Activated CD8-positive, alpha-beta T cell treated with anti-CD3 and anti-CD28 coated beads for 36 hours (primary cell): ENCODE data around the gene SSBP3. TPM values are rescaled to one million over a fixed set of nuclear protein-coding genes. Genes with fewer than 3 reads are reported as not detected.

ENCODE experiments used
- ATAC-seq: fragments of 200-7000 bp; cut with Tn5 transposase; one replicate; pipeline ENCODE4 v1.10.0; 2021; ENCODE audit warnings: mild to moderate bottlenecking, moderate library complexity
- CTCF ChIA-PET: fragments of 350-600 bp; sonication (Branson Sonifier 250); formaldehyde crosslinking; loops from one replicate; lab custom pipeline; 2021; ENCODE audit warnings: antibody characterized with exemption; lab: Charles Lee
- POLR2A ChIA-PET: fragments of 350-600 bp; sonication (Branson Sonifier 250); formaldehyde crosslinking; loops from one replicate; lab custom pipeline; 2021; ENCODE audit warnings: antibody characterized with exemption; lab: Charles Lee
- DNase-seq: peaks from one replicate; pipeline ENCODE4 v3.0.0-alpha.2; 2020
- H3K27ac Mint-ChIP-seq: one replicate; pipeline ENCODE4 v1.8.0; 2021; ENCODE audit warnings: mild to moderate bottlenecking, mixed read lengths
- H3K27me3 Mint-ChIP-seq: one replicate; pipeline ENCODE4 v1.8.0; 2021; ENCODE audit warnings: mixed read lengths
- H3K36me3 Mint-ChIP-seq: one replicate; pipeline ENCODE4 v1.8.0; 2021; ENCODE audit warnings: low read depth, mixed read lengths
- H3K4me1 Mint-ChIP-seq: one replicate; pipeline ENCODE4 v1.8.0; 2021; ENCODE audit warnings: low read depth, mixed read lengths
- H3K4me3 Mint-ChIP-seq: one replicate; pipeline ENCODE4 v1.8.0; 2021; ENCODE audit warnings: mild to moderate bottlenecking, moderate library complexity, mixed read lengths
- H3K9me3 Mint-ChIP-seq: one replicate; pipeline ENCODE4 v1.8.0; 2021; ENCODE audit warnings: mixed read lengths
- intact Hi-C: fragments of 100-400 bp; cut with micrococcal nuclease; formaldehyde crosslinking; loops from one replicate; pipeline ENCODE4 v1.10.0; 2022
- total RNA-seq, 2 experiments: library from RNA; stranded (reverse); gene quantifications; one replicate each; pipeline ENCODE4 v1.2.3, GENCODE V29; 2021
- TF ChIP-seq, protein P1 (sequence below): fragments of 200-600 bp; IDR thresholded peaks from one replicate; pipeline ENCODE4 v1.8.0; 2022; ENCODE audit warnings: antibody characterized with exemption, mild to moderate bottlenecking

The SSBP3 gene
- total RNA-seq, 2 experiments from 2014 or later = 62.6 to 67.8 TPM

GRCh38 chr1:54362881-54363340 is 43.3 kb downstream of the SSBP3 start:
- H3K27me3 Mint-ChIP-seq = no peaks in the 10 kb centered on the region
- ChIA-PET POLR2A (interaction anchor here (0.6 kb wide), 1 partner anchor 42 kb away, joined by 3 read pairs; no protein-coding TSS in a partner anchor), CTCF (interaction anchor here (1.2 to 1.6 kb wide), 3 partner anchors 77 to 127 kb away, joined by 3 to 4 read pairs (median 3); no protein-coding TSS in a partner anchor)
- H3K4me1 Mint-ChIP-seq = peaks cover 61% of the 10 kb centered on the region
- no peak overlapping the region for H3K27ac Mint-ChIP-seq
- ATAC-seq = no peak
- no peaks in the 10 kb centered on the region for H3K9me3 Mint-ChIP-seq
- no peak overlapping the region for H3K4me3 Mint-ChIP-seq
- TF ChIP-seq, protein P1, sequence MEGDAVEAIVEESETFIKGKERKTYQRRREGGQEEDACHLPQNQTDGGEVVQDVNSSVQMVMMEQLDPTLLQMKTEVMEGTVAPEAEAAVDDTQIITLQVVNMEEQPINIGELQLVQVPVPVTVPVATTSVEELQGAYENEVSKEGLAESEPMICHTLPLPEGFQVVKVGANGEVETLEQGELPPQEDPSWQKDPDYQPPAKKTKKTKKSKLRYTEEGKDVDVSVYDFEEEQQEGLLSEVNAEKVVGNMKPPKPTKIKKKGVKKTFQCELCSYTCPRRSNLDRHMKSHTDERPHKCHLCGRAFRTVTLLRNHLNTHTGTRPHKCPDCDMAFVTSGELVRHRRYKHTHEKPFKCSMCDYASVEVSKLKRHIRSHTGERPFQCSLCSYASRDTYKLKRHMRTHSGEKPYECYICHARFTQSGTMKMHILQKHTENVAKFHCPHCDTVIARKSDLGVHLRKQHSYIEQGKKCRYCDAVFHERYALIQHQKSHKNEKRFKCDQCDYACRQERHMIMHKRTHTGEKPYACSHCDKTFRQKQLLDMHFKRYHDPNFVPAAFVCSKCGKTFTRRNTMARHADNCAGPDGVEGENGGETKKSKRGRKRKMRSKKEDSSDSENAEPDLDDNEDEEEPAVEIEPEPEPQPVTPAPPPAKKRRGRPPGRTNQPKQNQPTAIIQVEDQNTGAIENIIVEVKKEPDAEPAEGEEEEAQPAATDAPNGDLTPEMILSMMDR = no peak
- H3K36me3 Mint-ChIP-seq = peaks cover 10% of the 10 kb centered on the region
- intact Hi-C loops = no loop called here
- peak; percentile 9 for DNase-seq

DNA sequence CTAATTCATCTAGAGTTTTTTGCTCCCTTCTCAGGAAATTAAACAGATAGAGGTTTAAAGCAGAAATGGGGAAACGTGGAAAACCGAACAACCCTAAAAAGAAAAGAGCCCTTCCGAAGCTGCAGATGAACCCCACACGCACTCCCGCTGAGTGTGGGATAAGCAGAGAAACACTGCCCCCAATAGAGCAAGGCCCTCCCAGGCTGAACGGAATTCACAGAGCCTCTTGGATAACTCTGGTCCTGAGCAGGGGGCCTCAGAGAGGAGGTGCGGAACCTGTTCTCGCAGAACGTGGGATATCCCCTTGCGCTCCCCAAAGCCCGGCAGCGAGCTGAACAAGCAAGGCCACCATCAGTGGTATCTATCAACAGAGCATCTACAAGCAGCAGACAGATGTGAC is 44.9 kb downstream of the SSBP3 start:
- DNase-seq (no peak), ATAC-seq (no peak)
- Mint-ChIP-seq H3K27ac (peak overlapping the region; percentile 4), H3K9me3 (no peaks in the 10 kb centered on the region), H3K27me3 (no peaks in the 10 kb centered on the region), H3K36me3 (peaks cover 17% of the 10 kb centered on the region), H3K4me1 (peaks cover 75% of the 10 kb centered on the region), H3K4me3 (no peak overlapping the region)
- TF ChIP-seq, protein P1 = no peak
- intact Hi-C loops = loop anchor here (2.0 kb wide), 1 partner anchor 127 kb away; no protein-coding TSS in a partner anchor
- ChIA-PET POLR2A (interaction anchor here (2.9 kb wide), 1 partner anchor 9 kb away, joined by 10 read pairs; no protein-coding TSS in a partner anchor), CTCF (interaction anchor here (1.1 kb wide), 1 partner anchor 13 kb away, joined by 3 read pairs; no protein-coding TSS in a partner anchor)

GRCh38 chr1:54360165-54361005 is 45.8 kb downstream of the SSBP3 start:
- Mint-ChIP-seq H3K4me3 (no peak overlapping the region), H3K27me3 (no peaks in the 10 kb centered on the region), H3K9me3 (no peaks in the 10 kb centered on the region), H3K27ac (peak overlapping the region; percentile 35), H3K4me1 (peaks cover 84% of the 10 kb centered on the region), H3K36me3 (peaks cover 19% of the 10 kb centered on the region)
- POLR2A ChIA-PET = interaction anchor here (0.6 to 2.9 kb wide), 3 partner anchors 10 to 62 kb away, joined by 3 to 10 read pairs (median 3); no protein-coding TSS in a partner anchor
- TF ChIP-seq, protein P1 = no peak
- ATAC-seq = no peak
- intact Hi-C loops = loop anchor here (2.0 kb wide), 1 partner anchor 128 kb away; no protein-coding TSS in a partner anchor
- DNase-seq = no peak
- CTCF ChIA-PET = interaction anchor here (1.0 kb wide), 1 partner anchor 129 kb away, joined by 4 read pairs; no protein-coding TSS in a partner anchor

- H3K4me3 Mint-ChIP-seq = no peak overlapping the region
- H3K27ac Mint-ChIP-seq = no peak overlapping the region
- DNase-seq (peak; percentile 60), ATAC-seq (peak; percentile 67)
- no peaks in the 10 kb centered on the region for H3K9me3 Mint-ChIP-seq
- peaks cover 89% of the 10 kb centered on the region for H3K4me1 Mint-ChIP-seq
- CTCF ChIA-PET = interaction anchor here (0.9 kb wide), 1 partner anchor 130 kb away, joined by 3 read pairs; no protein-coding TSS in a partner anchor
- intact Hi-C loops = loop anchor here (2.0 to 5.0 kb wide), 3 partner anchors 43 to 129 kb away; no protein-coding TSS in a partner anchor
- POLR2A ChIA-PET = interaction anchor here (2.9 kb wide), 1 partner anchor 11 kb away, joined by 10 read pairs; no protein-coding TSS in a partner anchor
- H3K27me3 Mint-ChIP-seq = no peaks in the 10 kb centered on the region
- TF ChIP-seq, protein P1 = no peak
- H3K36me3 Mint-ChIP-seq = peaks cover 19% of the 10 kb centered on the region
Measured at GRCh38 chr1:54359393-54360162, 46.6 kb downstream of the SSBP3 start.
